GM12878 (cell line): Measurements from ENCODE around the gene NSMCE1. TPM values are rescaled to one million over a fixed set of nuclear protein-coding genes. Genes with fewer than 3 reads are reported as not detected.
A peak's percentile ranks its signal among the peaks of the same experiment; 100 is the strongest.

Experiments used
- BCL3 ChIP-seq: IDR thresholded peaks from 2 replicates; pipeline ENCODE4 v1.6.1; 2011; ENCODE audit warnings: borderline replicate concordance, low read depth, mild to moderate bottlenecking, moderate library complexity, low read length; ENCODE audit not compliant: insufficient read depth, poor library complexity, severe bottlenecking
- BHLHE40 ChIP-seq, 2 experiments: fragments of 450-650 bp in 1 of 2; IDR thresholded peaks; 2 replicates each; pipeline ENCODE4 v1.6.1; 2011 to 2017; ENCODE audit warnings: low read depth in 2 of 2, borderline replicate concordance in 1 of 2, improper control_type of control experiment in 1 of 2, low read length in 1 of 2, mild to moderate bottlenecking in 1 of 2
- CBFB ChIP-seq: IDR thresholded peaks from 2 replicates; pipeline ENCODE4 v1.6.1; 2016; ENCODE audit warnings: antibody characterized with exemption, low read depth
- KDM1A ChIP-seq: fragments of 200-600 bp; sonication (generic); IDR thresholded peaks from 2 replicates; pipeline ENCODE4 v1.6.1; 2016; ENCODE audit warnings: borderline replicate concordance
- MXI1 ChIP-seq: fragments of 150-350 bp; IDR thresholded peaks from 2 replicates; pipeline ENCODE4 v1.6.1; 2011; ENCODE audit warnings: low read depth, mild to moderate bottlenecking, inconsistent platforms, low read length, improper control_type of control experiment
- NFIC ChIP-seq: IDR thresholded peaks from 2 replicates; pipeline ENCODE4 v1.6.1; 2012; ENCODE audit warnings: low read depth, mild to moderate bottlenecking, inconsistent platforms, low read length, moderate library complexity
- NFXL1 ChIP-seq: fragments of 450-650 bp; IDR thresholded peaks from 2 replicates; pipeline ENCODE4 v1.6.1; 2017; ENCODE audit warnings: antibody characterized with exemption, mild to moderate bottlenecking, borderline replicate concordance
- PBX3 ChIP-seq: IDR thresholded peaks from 2 replicates; pipeline ENCODE4 v1.6.1; 2011; ENCODE audit warnings: mild to moderate bottlenecking, low read depth, low read length, moderate library complexity; ENCODE audit not compliant: insufficient replicate concordance
- RB1 ChIP-seq: fragments of 450-650 bp; formaldehyde crosslinking; IDR thresholded peaks from 2 replicates; pipeline ENCODE4 v1.6.1; 2017; ENCODE audit warnings: mild to moderate bottlenecking, borderline replicate concordance
- RELA ChIP-seq: fragments of 450-650 bp; IDR thresholded peaks from 2 replicates; pipeline ENCODE4 v1.8.0; 2014; ENCODE audit warnings: borderline replicate concordance; ENCODE audit not compliant: partially characterized antibody
- SIX5 ChIP-seq: IDR thresholded peaks from 2 replicates; pipeline ENCODE4 v1.6.1; 2011; ENCODE audit warnings: mild to moderate bottlenecking, low read depth, low read length, moderate library complexity; ENCODE audit not compliant: severe bottlenecking
- SRF ChIP-seq, 2 experiments: IDR thresholded peaks; 2 replicates each; pipeline ENCODE4 v1.6.1; 2011; ENCODE audit warnings: low read depth in 2 of 2, low read length in 2 of 2, mild to moderate bottlenecking in 1 of 2, moderate library complexity in 1 of 2
- STAT3 ChIP-seq: IDR thresholded peaks from 2 replicates; pipeline ENCODE4 v1.6.1; 2011; ENCODE audit warnings: low read depth, low read length, improper control_type of control experiment
- TAF1 ChIP-seq: IDR thresholded peaks from 2 replicates; pipeline ENCODE4 v1.6.1; 2011; ENCODE audit warnings: mild to moderate bottlenecking, low read depth, low read length, borderline replicate concordance
- TARDBP ChIP-seq: IDR thresholded peaks from 2 replicates; pipeline ENCODE4 v1.6.1; 2016; ENCODE audit warnings: borderline replicate concordance
- TCF7 ChIP-seq: IDR thresholded peaks from 2 replicates; pipeline ENCODE4 v1.6.1; 2014; ENCODE audit warnings: antibody characterized with exemption, borderline replicate concordance
- ZBTB4 ChIP-seq: fragments of 450-650 bp; formaldehyde crosslinking; IDR thresholded peaks from 2 replicates; pipeline ENCODE4 v1.4.0; 2022; ENCODE audit warnings: mild to moderate bottlenecking, moderate library complexity
- ZBTB40 ChIP-seq: fragments of 450-650 bp; IDR thresholded peaks from 2 replicates; pipeline ENCODE4 v1.6.1; 2016; ENCODE audit warnings: mild to moderate bottlenecking, moderate library complexity, borderline replicate concordance
- ZNF24 ChIP-seq: fragments of 450-650 bp; IDR thresholded peaks from 2 replicates; pipeline ENCODE4 v1.6.1; 2017; ENCODE audit warnings: antibody characterized with exemption, mild to moderate bottlenecking
- polyA plus RNA-seq, 11 experiments: library from polyadenylated mRNA; depleted of rRNA in 4 of 11; unstranded in 6 of 11; stranded (reverse) in 5 of 11; fragments of >200 nt; fragmentation: Nextera tagmentation in 4 of 11; fragmentation: Illumina TruSeq in 1 of 11; extraction: Ambion mirVana in 4 of 11; extraction: Trizol in 1 of 11; gene quantifications; 1 replicate in 1 of 11; 2 replicates in 10 of 11; pipeline versions ENCODE4 v1.2.1 to v1.2.3, GENCODE V29; 2011 to 2016; ENCODE audit warnings: inconsistent platforms in 2 of 11, missing spikeins in 2 of 11, low read depth in 1 of 11
- total RNA-seq, 4 experiments: library from RNA; depleted of rRNA in 3 of 4; stranded (reverse); fragments of >200 nt in 3 of 4; fragmentation: Illumina TruSeq in 1 of 4; extraction: Trizol in 1 of 4; gene quantifications; 2 replicates each; pipeline versions ENCODE4 v1.2.1 to v1.2.3, GENCODE V29; 2013 to 2021

The NSMCE1 gene
- total and polyA plus RNA-seq, 10 of the 15 experiments (the other 5 are each of a cell fraction or from before 2014, with no cell fraction given), result 54.0 to 214 (median 71.4) TPM

GRCh38 chr16:27242868-27243590 is 25.5 kb downstream of the NSMCE1 start (continued):
- TF ChIP-seq ZNF24 (peak; percentile 16; the same call in 1 of the 2 replicates), STAT3 (no peak), TCF7 (no peak), ZBTB40 (no peak), RB1 (no peak), NFIC (no peak), MXI1 (no peak), CBFB (no peak), PBX3 (peak; percentile 90), SIX5 (no peak), TAF1 (no peak), BCL3 (no peak), NFXL1 (no peak), ZBTB4 (CRISPR knock-in tag) (no peak), TARDBP (no peak), RELA (no peak), SRF (IDR thresholded peaks at IDR 0.05; ENCODE audit: low read depth in 2 of 2, low read length in 2 of 2) (no peak), BHLHE40 (IDR thresholded peaks at IDR 0.05; ENCODE audit: borderline replicate concordance in 1 of 2, low read depth in 2 of 2, low read length in 1 of 2) (0 out of 4 replicates have a peak, but pooled peaks have one; percentile 11 to 38), KDM1A (no peak)
